Kidney (tissue), 14 donors: ENCODE measurements around the gene LRRC4C. TPM values are rescaled to one million over a fixed set of nuclear protein-coding genes. Genes with fewer than 3 reads are reported as not detected.
"Not testable (repeated sequence)": the region's sequence is repeated elsewhere in the genome, so short reads cannot be mapped to it uniquely, and the experiment has no call there.

Experiments
- DNase-seq, 5 donors: peaks; one replicate each; pipeline ENCODE4 v3.0.0-alpha.2; 2013 to 2020
- FAIRE-seq: peaks from 2 replicates; lab custom pipeline; 2012; peaks lifted over from hg19 to GRCh38; lab: Jason Lieb, UNC
- H3K27ac ChIP-seq, 2 donors: one replicate each; pipeline ENCODE4 v1.7.0; 2013; ENCODE audit warnings: low read depth in 2 of 2, low read length in 2 of 2, inconsistent platforms in 1 of 2
- H3K27me3 ChIP-seq: one replicate; pipeline ENCODE4 v1.7.1; 2013; ENCODE audit warnings: low read length, inconsistent platforms; ENCODE audit not compliant: control insufficient read depth, insufficient read depth
- H3K36me3 ChIP-seq, 3 donors: one replicate each; pipeline versions ENCODE4 v1.7.0 to v1.7.1; 2013; ENCODE audit warnings: low read length in 3 of 3, control low read depth in 1 of 3, inconsistent platforms in 1 of 3; ENCODE audit not compliant: insufficient read depth in 3 of 3, control insufficient read depth in 2 of 3
- H3K4me1 ChIP-seq, 3 donors: one replicate each; pipeline versions ENCODE4 v1.7.0 to v1.7.1; 2013; ENCODE audit warnings: low read length in 3 of 3, inconsistent platforms in 1 of 3, low read depth in 1 of 3; ENCODE audit not compliant: control insufficient read depth in 2 of 3, insufficient read depth in 2 of 3
- H3K4me3 ChIP-seq, 3 donors: one replicate each; pipeline versions ENCODE4 v1.7.0 to v1.8.1; 2013; ENCODE audit warnings: low read length in 3 of 3, control low read depth in 1 of 3, inconsistent platforms in 1 of 3
- H3K9ac ChIP-seq, 3 donors: one replicate each; pipeline versions ENCODE4 v1.7.0 to v1.7.1; 2013; ENCODE audit warnings: low read length in 3 of 3, control low read depth in 1 of 3, inconsistent platforms in 1 of 3
- H3K9me3 ChIP-seq, 3 donors: one replicate each; pipeline versions ENCODE4 v1.7.0 to v1.7.1; 2013; ENCODE audit warnings: low read length in 3 of 3, control low read depth in 1 of 3, inconsistent platforms in 1 of 3; ENCODE audit not compliant: control insufficient read depth in 2 of 3, insufficient read depth in 1 of 3
- CTCF ChIP-seq: IDR thresholded peaks from 3 replicates; pipeline ENCODE4 v1.5.1; 2012; ENCODE audit warnings: mild to moderate bottlenecking, moderate library complexity, borderline replicate concordance; ENCODE audit not compliant: insufficient read depth; ENCODE audit errors: extremely low read depth
- intact Hi-C: fragments of 100-400 bp; cut with DNase I; formaldehyde crosslinking; loops from one replicate; pipeline ENCODE4 v1.11.1; 2022
- polyA plus RNA-seq: library from polyadenylated mRNA; stranded (reverse); fragments of 350-450 nt; fragmentation: Illumina TruSeq; extraction: RNeasy Lipid Tissue Mini Kit (QIAGEN cat#74804); gene quantifications from one replicate; pipeline ENCODE4 v1.2.3, GENCODE V29; 2014; ENCODE audit warnings: low read depth, low replicate concordance; ENCODE audit not compliant: insufficient read depth
- total RNA-seq: library from RNA; stranded (reverse); fragmentation: NEBNext Ultra II Directional; extraction: Animal tissue kit (Norgen Biotek cat#: 25700); gene quantifications from one replicate; pipeline ENCODE4 v1.2.1, GENCODE V29; 2021
- donor health status: control.
- donor health status: control.
- donor health status: control.
- donor health status: control.
- donor health status: control.
- donor health status: DM: yes; HTN: yes; CAD: no.
- donor health status: Normal renal cell carcinoma (clear cell type).

LRRC4C gene
- total and polyA plus RNA-seq, 2 donors from 2014 or later, result 0.26 to 1.6 TPM

GRCh38 chr11:40879911-40880310 is 579.5 kb downstream of the LRRC4C start:
- DNase-seq (no peak), FAIRE-seq (no peak)
- intact Hi-C loops, result no loop called here
- TF ChIP-seq CTCF, result no peak
- Histone ChIP-seq H3K4me1 (no peaks in the 10 kb centered on the region), H3K27ac (no peak overlapping the region), H3K9ac (no peak overlapping the region), H3K36me3 (no peaks in the 10 kb centered on the region), H3K27me3 (no peaks in the 10 kb centered on the region), H3K4me3 (no peak overlapping the region), H3K9me3 (no peaks in the 10 kb centered on the region)

- intact Hi-C loops, result no loop called here
- Histone ChIP-seq H3K4me1 (no peaks in the 10 kb centered on the region), H3K36me3 (no peaks in the 10 kb centered on the region), H3K9me3 (no peaks in the 10 kb centered on the region), H3K4me3 (no peak overlapping the region), H3K9ac (no peak overlapping the region), H3K27ac (no peak overlapping the region), H3K27me3 (no peaks in the 10 kb centered on the region)
- no peak for TF ChIP-seq CTCF
- FAIRE-seq (no peak), DNase-seq (no peak)
Measured at GRCh38 chr11:40877981-40878380, 581.5 kb downstream of the LRRC4C start.

- Histone ChIP-seq H3K9ac (no peak overlapping the region), H3K9me3 (no peaks in the 10 kb centered on the region), H3K27me3 (no peaks in the 10 kb centered on the region), H3K27ac (no peak overlapping the region), H3K4me1 (no peaks in the 10 kb centered on the region), H3K4me3 (no peak overlapping the region), H3K36me3 (no peaks in the 10 kb centered on the region)
- intact Hi-C loops, result no loop called here
- no peak for FAIRE-seq
- no peak for TF ChIP-seq CTCF
- no peak for DNase-seq
Measured at GRCh38 chr11:40877256-40877655, 582.2 kb downstream of the LRRC4C start.

GRCh38 chr11:40867991-40868632 is 591.3 kb downstream of the LRRC4C start:
- H3K36me3 ChIP-seq, result no peaks in the 10 kb centered on the region
- no peak for TF ChIP-seq CTCF
- H3K4me1 ChIP-seq, result no peaks in the 10 kb centered on the region
- H3K27ac ChIP-seq, result no peak overlapping the region
- no peak overlapping the region for H3K9ac ChIP-seq
- intact Hi-C loops, result no loop called here
- H3K9me3 ChIP-seq, result peaks cover 0 to 3% (median 0%) of the 10 kb centered on the region in 3 donors
- FAIRE-seq (no peak), DNase-seq (peak in 2 of 5 donors; percentile 35 to 49)
- no peaks in the 10 kb centered on the region for H3K27me3 ChIP-seq
- no peak overlapping the region for H3K4me3 ChIP-seq

GRCh38 chr11:40857754-40858153 is 601.7 kb downstream of the LRRC4C start:
- DNase-seq, H3K4me1 ChIP-seq, H3K36me3 ChIP-seq, FAIRE-seq, H3K9ac ChIP-seq, intact Hi-C loops, H3K27me3 ChIP-seq, H3K4me3 ChIP-seq, H3K9me3 ChIP-seq, H3K27ac ChIP-seq: not testable (repeated sequence)
